GM13976 (cell line): ENCODE results near the gene CHDH.

Experiments
- DNase-seq: peaks from one replicate; pipeline ENCODE4 v3.0.0; 2012; ENCODE audit warnings: low spot score
- in situ Hi-C: fragments of 300-500 bp; cut with MboI; formaldehyde crosslinking; loops from one replicate; pipeline ENCODE4 v1.12.0; 2022; ENCODE audit warnings: low sequenced_read_pairs, mixed read lengths, inconsistent platforms; ENCODE audit not compliant: unreplicated experiment
- TF ChIP-seq, protein P1 (sequence below): IDR thresholded peaks from 2 replicates; pipeline ENCODE4 v1.5.1; 2012; ENCODE audit warnings: borderline replicate concordance, mild to moderate bottlenecking; ENCODE audit not compliant: insufficient read depth; ENCODE audit errors: extremely low read depth, missing control alignments, control extremely low read depth

Gene CHDH

DNA sequence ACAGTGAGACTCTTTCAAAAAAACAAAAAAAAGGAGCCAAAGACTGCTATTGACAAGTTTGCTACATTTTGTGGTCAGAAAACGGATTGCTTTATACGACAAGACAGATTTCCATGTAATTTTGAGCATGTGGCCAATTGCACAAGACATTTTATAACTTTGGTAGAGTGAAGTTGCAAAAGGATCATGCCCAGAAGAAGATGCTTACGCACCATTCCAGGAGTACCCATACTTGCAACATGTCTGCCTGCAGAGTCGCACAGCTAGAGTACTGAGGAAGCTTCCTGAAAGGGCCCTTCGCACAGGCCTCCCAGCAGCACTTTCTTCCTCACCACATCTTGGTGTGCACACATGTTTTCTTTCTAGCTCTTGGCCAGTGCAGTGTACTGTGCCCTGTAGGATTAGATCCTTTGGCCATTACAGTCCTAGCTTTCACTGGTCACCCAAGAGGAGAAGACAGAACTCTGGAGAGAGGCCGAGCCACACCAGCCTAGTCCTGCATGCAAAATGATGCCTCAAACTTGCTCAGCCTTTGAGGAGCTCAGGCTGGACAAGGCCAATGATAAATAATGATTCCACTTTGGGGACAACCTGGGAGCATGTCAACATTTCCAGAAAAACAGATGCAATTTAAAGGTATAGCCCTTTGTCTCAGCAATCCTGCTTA, 11.7 kb downstream of the CHDH start:
- DNase-seq, result no peak
- in situ Hi-C loops, result no loop called here
- TF ChIP-seq, protein P1, sequence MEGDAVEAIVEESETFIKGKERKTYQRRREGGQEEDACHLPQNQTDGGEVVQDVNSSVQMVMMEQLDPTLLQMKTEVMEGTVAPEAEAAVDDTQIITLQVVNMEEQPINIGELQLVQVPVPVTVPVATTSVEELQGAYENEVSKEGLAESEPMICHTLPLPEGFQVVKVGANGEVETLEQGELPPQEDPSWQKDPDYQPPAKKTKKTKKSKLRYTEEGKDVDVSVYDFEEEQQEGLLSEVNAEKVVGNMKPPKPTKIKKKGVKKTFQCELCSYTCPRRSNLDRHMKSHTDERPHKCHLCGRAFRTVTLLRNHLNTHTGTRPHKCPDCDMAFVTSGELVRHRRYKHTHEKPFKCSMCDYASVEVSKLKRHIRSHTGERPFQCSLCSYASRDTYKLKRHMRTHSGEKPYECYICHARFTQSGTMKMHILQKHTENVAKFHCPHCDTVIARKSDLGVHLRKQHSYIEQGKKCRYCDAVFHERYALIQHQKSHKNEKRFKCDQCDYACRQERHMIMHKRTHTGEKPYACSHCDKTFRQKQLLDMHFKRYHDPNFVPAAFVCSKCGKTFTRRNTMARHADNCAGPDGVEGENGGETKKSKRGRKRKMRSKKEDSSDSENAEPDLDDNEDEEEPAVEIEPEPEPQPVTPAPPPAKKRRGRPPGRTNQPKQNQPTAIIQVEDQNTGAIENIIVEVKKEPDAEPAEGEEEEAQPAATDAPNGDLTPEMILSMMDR, result no peak

DNA sequence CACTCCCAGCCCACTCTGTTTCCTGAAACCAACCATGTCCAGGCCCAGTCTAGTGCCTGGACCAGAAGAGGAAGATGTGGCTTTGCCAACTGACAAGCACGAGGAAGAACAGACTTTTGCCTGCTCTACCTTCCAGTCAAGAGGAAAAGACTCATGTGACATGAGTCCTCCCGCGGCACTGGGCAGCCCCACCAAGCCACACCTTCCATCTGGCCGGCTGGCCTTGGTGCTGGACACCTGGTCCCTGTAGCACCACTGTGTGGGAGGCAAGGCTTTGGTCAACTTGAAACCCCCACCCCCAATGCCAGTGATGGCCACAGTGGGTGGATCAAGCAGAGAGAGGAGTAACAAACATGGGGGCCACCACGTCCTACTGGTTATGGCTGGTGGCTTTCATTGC, 12.5 kb downstream of the CHDH start:
- TF ChIP-seq, protein P1, result no peak

DNA sequence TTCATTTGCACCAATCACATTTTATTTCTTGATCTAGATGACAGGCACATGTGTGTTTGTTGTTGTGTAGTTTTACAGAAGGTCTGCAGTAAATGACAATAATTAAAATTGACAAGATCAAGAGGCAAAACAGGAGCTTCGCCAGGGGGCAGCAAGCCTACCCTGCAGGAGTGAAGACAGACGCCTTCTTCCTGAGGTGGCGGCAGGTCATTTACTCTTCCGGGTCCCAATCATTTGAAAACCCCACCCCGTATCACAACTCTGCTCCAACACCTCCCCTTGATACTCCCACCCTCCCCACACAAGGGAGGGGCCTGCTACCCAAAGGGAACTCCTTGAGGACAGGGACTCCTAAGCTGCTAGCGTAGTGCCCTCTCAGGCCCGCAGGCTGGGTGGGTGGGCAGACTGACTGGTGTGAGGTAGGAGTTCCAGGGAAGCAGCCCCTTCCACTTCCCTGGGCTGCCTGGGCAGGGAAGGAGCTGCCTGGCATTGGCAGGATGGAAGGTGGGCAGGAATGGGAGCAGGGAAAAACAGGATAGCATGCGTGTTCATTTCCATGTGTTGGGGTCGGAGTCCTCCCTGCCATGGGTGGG, 13.1 kb downstream of the CHDH start:
- no peak for DNase-seq
- TF ChIP-seq, protein P1, result no peak
- in situ Hi-C loops, result no loop called here

More for the DNA sequence above, 12.5 kb downstream of the CHDH start:
- in situ Hi-C loops, result no loop called here
- DNase-seq, result no peak

DNA sequence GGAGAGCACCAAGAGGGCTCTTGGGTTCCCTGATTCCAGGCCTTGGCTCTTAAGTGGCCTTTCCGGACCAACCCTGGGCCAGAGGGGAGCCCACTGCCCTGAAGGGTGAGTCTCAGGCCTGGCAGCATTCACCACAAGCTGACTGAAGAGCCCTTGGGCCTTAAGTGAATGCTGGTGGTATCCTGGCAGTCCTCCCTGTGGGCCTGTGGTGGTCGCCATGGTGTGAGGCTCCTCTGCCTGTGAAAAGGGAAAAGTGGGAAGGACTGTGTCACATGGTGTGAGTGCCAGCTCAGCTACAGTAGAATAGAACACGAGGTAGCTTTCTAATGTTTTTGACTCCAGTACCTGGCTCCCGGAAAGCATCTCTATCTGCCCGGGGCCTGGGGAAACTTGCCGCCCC, 15.3 kb downstream of the CHDH start:
- in situ Hi-C loops, result no loop called here
- TF ChIP-seq, protein P1, result no peak
- no peak for DNase-seq

DNA sequence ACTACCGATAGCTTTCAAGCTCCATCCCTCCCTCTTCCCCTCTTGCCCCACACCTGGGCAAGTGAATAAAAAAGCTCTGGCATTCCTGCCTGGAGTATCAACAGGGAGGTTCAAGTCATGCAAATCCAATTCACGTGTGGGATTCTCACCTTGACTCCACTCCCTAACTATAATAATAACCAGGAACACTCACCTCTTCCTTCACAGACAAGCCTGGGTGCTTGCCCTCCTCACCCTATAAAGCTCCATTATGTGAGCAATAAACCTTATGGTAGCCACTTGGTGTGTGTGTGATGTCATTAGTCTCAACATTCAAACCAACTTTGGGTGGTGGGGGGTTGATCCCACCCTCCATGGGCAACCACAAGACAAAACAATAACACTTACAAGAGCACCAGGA, 16.6 kb downstream of the CHDH start:
- DNase-seq, result no peak
- TF ChIP-seq, protein P1, result no peak
- in situ Hi-C loops, result no loop called here

DNA sequence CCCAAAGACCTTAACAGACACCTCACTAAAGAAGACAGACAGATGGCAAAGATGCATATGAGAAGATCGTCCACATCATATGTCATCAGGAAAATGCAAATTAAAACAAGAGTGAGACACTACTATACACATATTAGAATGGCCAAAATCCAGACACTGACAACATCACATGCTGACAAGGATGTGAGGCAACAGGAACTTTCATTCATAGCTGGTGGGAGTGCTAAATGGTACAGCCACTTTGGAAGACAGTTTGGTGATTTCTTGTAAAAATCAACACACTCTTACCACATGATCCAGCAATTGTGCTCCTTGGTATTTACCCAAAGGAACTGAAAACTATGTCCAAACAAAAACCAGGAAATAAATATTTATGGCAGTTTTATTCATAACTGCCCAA, 17.6 kb downstream of the CHDH start:
- TF ChIP-seq, protein P1, result no peak
- no peak for DNase-seq
- in situ Hi-C loops, result no loop called here

DNA sequence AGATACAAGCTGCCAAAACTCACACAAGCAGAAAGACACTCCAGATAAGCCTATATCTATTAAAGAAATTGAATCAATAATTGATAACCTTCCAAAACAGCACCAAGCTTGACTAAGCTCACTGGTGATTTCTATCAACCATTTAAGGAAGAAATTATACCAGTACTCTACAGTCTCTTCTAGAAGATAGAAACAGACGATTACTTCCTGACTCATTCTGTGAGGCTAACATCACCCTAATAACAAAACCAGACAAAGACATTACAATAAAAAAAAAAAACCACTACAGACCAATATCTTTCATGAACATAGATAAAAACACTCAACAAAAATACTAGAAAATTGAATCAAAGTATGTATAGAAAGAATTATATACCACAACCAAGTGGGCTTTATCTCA, 20.2 kb downstream of the CHDH start:
- no peak for DNase-seq
- in situ Hi-C loops, result no loop called here
- TF ChIP-seq, protein P1, result no peak
